NCI-H2081 treated with DMSO at 0.1 percent for 48 hours (cell line): Measurements from ENCODE around the gene RTL10.

Experiments used
- DNase-seq: peaks from one replicate; lab custom pipeline; 2025; lab: John Stamatoyannopoulos, UW

Gene RTL10

GRCh38 chr22:19862619-19863246, 8.1 kb upstream of the RTL10 start:
- DNase-seq, result no peak

DNA sequence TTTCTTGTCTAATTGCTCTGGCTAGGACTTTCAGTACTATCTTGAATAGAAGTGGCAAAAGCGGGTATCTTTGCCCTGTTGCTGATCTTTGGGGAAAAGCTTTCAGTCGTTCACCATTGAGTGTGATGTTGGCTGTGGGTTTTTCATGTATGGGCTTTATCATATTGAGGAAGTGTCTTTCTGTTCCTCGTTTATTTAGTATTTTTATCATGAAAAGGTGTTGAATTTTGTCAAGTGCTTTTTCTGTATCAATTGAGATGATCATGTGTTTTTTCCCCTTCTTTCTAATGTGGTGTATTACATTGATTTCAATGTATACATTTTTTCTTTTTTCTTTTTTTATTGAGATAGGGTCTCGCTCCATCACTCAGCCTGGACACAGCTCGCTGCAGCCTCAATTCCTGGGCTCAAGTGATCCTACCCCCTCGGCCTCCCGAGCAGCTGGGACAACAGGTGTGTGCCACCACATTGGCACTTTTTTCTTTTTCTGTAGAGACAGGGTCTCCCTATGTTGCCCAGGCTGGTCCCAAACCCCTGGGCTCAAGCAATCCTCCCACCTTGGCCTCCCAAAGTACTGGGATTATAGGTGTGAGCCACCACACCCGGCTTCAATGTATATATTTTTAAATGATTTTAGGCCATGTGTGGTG, 5.3 kb upstream of the RTL10 start:
- DNase-seq, result no peak

- DNase-seq, result no peak
These were observed 2.7 kb upstream of the RTL10 start for GRCh38 chr22:19857382-19857781.

GRCh38 chr22:19855504-19856409, 1.1 kb upstream of the RTL10 start:
- peak; percentile 43 for DNase-seq

DNA sequence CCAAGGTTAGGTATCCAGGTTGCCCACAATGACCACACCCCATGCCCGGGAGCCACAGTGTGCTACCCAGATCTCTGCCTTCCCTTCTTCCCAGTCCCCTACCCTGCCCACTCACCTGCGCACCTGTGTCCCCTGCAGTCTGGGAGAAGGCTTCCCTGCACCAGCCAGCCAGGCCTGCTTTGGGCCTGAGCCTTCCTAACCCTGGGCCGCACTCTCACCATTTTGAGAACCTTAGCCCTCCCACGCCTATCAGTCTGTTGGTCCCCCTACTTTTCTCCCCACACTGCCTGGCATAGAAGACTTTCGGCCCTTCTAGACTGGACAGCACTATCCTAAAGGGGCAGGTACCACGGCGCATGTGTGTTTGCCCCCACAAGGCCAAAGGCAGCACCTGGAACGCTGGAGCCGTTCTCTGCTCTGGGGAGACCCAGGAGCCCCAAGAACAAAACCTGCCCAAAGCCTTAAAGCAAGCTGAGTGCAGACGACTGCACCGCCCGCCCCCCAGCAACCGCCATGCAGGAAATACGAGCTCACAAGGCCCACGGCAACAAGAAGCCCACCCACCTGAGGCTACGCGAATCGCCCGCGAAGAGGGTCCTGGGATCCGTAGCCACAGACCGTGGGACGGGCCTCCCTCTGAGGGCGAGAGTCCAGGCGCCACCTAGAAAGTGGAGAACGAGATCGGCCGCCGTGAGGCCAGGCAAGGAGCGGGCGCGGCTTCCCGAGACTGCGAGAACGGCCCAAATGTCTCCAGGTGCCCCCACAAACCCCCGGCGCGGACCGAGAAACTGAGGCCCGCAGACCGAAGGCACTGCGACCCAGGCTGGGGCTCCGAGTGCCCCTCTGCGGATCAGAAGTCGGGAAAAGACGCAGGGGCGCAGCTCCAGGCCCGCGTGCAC, 546 bp downstream of the RTL10 start:
- no peak for DNase-seq

GRCh38 chr22:19853058-19853878, 1.4 kb downstream of the RTL10 start:
- no peak for DNase-seq

GRCh38 chr22:19852177-19852781, 2.4 kb downstream of the RTL10 start:
- DNase-seq, result no peak

DNA sequence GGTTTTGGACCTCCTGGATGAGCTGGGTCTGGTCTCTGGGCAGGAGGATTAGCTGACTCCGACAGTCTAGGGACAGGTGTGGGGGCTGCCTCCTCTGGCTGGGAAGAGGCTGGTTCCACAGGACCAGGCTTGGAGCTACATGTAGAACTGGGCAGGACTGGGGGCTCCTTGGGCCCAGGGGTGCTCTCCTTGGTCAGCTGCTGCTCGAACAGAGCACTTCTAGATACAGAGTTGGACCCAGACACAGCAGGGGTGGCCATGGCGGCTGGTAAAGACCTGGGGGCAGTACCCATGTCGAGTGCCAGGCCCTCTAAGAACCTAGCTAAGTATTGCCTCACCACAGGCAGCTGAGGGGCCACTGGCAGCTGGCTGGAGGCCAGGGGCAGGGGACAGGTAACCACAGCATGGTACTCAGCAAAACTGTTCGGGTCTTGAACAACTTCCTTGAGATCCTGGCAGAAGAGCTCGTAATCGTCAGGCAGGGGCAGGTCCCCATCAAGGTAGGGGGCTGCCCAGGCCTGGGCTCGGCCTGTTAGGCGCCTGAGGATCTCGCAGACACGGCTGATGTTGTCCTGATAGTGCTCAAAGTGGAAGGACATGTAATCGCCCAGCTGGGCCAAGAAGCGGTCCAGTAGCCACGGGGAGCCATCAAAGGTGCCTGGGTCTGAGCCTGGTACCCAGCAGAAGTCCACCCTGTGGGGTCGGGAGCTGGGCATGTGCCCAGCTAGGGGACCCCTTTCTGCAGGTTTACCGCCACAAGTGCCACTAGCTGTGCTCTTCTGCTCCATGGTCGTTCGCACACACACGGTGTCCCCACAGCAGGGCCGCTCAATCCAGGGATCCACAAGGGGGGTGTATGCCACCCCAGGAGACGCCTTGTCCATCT, 3.1 kb downstream of the RTL10 start:
- no peak for DNase-seq

DNA sequence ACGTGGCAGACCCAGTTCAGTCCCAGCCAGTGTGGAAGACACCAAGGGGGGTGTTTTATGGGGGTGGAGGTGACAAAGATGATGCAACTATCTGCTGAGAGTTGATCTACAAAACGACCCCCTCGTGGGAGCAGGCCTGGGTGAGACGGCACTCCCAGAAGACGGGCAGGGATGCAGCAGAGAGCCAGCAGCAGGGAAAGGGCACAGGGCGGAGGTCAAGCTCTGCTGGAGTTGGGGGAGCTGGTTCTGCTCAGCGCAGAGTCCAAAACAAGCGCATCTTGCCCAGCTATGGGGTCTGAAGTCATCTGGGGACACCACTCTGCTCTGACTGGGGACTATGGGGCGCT, 3.9 kb downstream of the RTL10 start:
- no peak for DNase-seq

GRCh38 chr22:19849835-19850762, 4.6 kb downstream of the RTL10 start:
- no peak for DNase-seq

DNA sequence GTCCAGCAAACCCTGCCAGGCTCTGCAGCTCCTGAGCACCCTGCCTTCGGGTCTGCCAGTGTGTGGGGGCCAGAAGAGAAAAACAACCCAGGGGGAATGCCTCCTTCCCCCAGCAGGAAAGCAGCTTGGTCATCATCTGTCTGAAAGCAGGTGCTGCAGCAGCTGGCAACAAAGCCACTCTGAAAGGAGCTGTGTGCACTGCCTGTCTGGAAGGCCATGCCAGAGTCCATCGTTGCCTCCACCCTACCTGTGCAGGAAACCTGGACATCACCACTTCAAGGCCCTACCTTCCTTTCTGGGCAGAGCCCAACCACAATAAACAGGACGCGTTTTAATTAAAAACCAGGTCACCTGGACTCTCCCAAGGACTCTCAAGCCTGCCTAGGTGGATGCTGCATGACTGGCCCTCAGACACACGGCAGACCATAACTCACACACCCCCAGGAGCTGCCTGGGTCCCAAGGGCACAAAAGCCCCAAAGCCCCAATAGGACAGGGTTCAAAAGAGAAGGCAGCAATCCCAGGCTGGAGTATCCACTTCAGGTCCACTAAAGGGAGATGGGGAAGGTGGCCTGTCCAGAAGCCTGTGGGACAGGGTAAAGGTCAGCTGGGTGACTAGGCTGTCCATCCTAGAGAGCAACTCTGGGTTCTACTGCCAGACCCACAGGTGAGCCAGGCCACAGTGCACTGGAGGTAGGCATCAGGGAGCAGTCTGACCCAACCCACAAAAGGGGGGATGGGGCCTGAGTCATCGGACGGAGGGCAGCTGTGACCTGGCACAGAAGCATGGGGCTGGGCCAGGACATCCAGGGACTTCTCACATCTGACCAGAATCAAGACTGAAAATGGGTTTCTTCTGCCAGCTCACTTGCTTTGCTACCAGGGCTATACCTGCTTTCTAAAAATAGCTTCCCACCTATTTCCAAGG, 6.1 kb downstream of the RTL10 start:
- DNase-seq, result no peak

DNA sequence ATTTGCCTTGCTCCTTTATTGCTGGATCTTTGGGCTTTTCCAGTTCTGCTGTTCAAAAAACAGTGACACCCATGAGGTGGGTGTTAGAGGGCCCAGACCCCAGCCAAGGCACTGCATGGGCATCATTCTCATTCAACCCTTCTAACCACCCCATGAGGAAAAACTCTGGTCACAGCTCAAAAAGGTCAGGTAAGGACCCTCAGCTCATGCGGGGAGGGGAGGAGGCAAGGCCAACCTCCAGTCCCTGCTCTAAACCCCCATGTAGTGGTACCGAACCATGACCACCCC, 7.4 kb downstream of the RTL10 start:
- no peak for DNase-seq

DNA sequence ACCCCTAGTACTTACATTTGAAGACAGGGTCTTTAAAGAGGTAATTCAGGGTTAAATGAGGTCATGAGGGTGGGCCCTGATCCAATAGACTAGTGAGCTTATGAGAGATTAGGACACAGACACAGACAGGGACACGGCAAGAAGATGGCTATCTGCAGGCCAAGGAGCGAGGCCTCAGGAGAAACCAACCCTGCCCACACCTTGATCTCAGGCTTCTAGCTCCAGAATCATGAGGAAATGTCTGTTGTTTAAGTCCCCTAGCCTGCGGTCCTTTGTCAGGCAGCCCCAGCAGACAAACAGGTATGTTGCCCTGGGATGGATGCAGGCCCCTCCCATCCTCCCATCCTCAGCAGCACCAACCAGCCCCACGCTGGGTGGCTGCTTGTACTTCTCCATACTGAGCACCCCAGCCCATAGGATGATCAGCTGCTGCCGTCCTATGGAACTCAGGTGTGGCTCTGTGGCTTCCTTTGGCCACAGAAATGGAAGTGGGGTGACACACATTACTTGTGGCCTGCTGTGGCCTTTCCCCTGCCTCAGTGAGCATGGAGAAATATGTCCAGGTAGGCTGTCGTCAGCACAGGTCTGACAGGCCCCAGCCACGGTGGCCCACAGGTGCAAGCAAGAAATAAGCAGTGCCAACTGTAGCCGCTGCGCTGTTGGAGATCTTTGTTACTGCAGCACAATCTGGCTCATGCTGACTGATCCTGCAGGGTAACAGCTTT, 7.9 kb downstream of the RTL10 start:
- DNase-seq, result no peak

DNA sequence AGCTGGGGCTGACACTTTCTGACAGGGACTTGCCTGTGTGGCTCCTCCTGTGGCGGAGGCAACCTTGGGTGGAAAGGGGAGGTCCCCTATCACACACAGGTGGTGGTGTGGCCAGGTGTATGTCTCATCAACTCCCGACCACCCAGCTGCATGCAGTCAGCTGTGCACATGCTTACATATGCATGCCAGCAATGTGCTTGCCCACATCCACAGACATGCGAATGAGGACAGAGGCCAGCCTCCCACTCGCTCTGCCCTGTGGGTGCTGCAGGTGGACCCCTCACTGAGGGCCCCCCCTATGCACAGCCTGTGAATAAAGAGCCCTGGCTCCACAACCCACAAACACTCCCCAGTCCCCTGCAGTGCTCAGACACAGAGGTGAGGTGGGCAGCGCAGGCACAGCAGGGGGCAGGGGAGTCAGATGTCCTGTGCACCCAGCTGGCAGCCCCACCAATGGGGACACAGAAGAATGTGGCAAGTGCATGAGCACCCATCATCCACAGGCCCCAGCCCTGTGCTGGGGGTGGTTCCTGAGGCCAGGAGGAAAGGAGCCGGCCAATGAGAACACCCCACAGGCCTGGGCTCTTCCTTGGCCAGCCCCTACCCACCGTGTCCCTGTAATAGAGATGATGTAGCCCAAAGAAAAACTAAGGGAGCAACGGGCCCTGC, 9.5 kb downstream of the RTL10 start:
- DNase-seq, result no peak

DNA sequence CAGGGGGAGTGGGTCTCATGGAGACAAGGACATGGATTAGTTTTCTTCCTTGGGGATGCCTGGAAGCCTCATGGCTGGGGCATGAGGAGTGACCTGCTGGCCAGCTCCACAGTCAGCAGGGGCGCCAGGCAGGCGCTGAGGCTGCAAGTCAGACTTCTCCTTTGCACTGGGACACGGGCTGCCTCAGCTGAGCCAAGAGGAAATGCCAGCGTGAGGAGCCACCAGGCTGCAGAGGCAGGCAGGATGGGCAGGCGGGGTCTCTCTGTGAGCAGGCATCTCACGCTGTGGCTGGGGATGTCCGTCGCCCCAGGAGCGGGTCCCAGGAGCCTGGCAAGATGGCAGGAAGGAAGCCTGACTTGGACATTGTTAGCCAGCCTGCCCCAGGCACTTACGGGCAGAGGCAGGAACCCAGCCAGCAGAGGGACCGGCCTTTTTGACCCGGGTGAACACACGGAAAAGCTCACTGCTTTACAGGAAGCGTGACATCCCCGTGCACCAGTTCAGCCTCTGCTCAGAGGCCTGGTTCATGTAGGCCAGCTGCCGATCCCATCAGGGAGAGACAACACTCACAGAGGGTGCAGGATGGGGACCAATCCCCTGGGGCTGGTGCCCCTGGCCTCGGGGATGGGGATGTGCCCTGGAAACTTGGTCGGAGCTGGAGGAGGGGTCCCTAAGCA, 10.2 kb downstream of the RTL10 start:
- DNase-seq, result no peak

DNA sequence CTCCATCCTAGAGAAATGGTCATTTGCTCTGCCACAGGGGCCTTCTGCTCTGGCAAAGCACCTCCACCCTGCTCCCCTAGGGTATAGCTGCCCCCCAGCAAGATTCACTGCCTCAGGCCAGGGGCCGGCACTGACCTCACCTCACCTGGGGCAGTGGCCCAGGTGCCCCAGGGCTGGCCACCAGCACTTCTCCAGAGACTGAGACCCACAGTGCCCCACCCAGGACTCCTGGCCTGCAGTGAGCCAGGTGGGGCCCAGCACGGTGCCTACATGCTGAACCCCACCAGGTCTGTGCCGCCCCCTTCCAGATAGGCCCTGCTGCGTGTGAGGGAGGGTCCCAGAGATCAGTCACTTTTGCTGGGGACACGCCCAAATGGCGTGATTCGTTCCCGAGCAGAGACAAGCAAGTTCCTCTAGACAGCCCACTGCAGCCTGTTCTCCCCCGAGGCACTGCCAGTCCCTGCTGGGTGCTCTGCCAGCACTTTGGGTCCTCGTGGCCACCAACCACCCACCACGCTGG, 10.8 kb downstream of the RTL10 start:
- no peak for DNase-seq
